Sigmoid colon (tissue), 4 donors: ENCODE measurements around the gene SHC3.

ENCODE experiments used
- CTCF ChIP-seq, 4 experiments: fragments of 450-650 bp in 3 of 4; fragments of 200-600 bp in 1 of 4; IDR thresholded peaks; one replicate each; pipeline ENCODE4 v1.5.1; 2016 to 2019; ENCODE audit warnings: antibody characterized with exemption in 4 of 4, mild to moderate bottlenecking in 3 of 4, moderate library complexity in 2 of 4
- EP300 ChIP-seq, 4 donors: sonication (generic); formaldehyde crosslinking; IDR thresholded peaks; one replicate each; pipeline ENCODE4 v1.6.1; 2017; ENCODE audit warnings: antibody characterized with exemption in 4 of 4
- POLR2A ChIP-seq, 2 donors: fragments of 450-650 bp; IDR thresholded peaks; one replicate each; pipeline ENCODE4 v1.6.1; 2016; ENCODE audit warnings: antibody characterized with exemption in 2 of 2, mild to moderate bottlenecking in 2 of 2, moderate library complexity in 2 of 2
- POLR2AphosphoS5 ChIP-seq, 4 donors: sonication (generic); formaldehyde crosslinking; IDR thresholded peaks; one replicate each; pipeline ENCODE4 v1.6.1; 2017; ENCODE audit warnings: antibody characterized with exemption in 4 of 4

- no peak for TF ChIP-seq POLR2A (IDR thresholded peaks at IDR 0.05)
- no peak for TF ChIP-seq EP300 (IDR thresholded peaks at IDR 0.05)
- TF ChIP-seq CTCF (IDR thresholded peaks at IDR 0.05), result no peak
- no peak for TF ChIP-seq POLR2AphosphoS5 (IDR thresholded peaks at IDR 0.05)
Measured at GRCh38 chr9:89005323-89005722, 173.3 kb downstream of the SHC3 start.
